IPS-NIHi11 (cell line): ENCODE results near the gene TIMM22.

Experiments
- DNase-seq: peaks from one replicate; pipeline ENCODE4 v3.0.0; 2012; ENCODE audit warnings: mixed read lengths, low spot score

Gene TIMM22

DNA sequence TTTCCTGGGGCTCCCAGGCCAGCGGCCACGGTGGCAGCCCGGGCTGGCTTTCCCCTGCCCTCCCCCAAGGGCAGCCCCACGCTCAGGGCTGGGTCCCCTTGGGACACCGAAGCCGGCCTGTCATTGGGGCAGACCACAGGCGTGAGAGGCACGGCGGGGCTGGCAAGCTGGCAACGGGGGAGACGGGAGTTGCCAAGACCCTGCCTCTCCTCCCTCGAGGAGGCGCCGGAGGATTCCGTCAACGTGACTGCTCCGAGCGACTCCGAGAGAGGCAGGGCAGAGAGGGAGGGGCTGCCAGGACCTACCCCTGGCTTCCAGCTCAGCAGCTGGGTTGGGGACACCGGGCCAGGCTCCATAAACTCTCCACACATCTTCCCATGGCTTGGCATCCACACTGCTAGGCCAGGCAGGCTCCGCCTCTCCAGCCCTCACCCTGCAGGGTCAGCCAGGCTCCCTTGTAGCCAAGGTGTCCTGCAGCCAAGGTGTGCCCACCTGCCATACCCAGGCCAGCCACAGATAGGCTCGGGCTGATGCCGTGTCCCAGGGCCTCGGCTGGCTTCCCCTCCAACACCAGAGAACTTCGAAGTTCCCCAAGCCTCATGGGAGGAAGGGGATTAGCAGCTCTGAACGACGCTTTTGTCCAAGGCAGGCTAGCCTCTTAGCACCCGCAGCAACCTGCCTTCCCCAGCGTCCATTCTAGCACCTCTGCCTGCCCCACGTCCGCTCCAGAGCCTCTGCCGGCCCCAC lies 25.5 kb downstream of the TIMM22 start:
- no peak for DNase-seq

GRCh38 chr17:1024076-1024475 lies 27.1 kb downstream of the TIMM22 start:
- DNase-seq = no peak

DNA sequence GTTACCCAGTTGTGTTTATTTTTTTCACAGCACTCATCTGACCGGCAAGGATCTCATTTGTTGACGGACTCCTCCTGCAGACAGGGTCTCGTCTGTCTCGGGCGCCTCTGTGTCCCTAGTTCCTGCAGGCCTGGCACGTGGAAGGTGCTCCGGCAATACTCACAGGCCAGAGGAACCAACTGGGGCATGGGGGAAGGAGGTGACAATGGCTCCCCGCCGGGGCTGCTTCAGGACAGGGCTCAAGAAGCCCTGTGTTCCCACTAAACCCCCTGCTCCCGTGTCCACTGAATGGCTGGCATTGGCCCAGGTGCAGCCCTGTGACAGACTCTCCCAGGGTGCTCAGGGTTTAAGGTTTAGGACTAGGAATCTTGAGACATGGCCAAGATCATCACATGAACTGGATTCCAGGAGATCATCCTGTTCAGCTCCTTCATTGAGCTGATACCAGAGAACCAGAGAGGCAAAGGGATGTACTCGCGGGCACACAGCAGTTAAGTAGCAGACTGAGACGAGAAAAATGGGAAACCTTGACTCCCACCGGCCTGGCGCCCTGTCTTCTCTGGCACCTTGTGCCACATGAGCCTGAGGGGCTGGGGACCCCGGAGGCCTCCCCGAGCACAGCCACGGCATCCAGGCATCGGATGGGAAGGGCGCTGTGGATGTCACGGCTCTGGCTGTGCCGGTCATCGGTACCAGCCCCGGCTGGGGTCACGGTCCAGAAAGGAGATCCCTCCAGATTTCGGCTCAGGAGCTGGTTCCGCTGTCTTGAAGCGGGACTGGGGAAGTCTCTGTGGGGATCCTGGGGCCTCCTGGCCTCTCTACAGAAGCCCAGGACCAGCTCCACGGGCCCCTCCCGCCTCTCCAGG lies 29.0 kb downstream of the TIMM22 start:
- no peak for DNase-seq

- no peak for DNase-seq
Measured at GRCh38 chr17:1026599-1026975, 29.7 kb downstream of the TIMM22 start.

DNA sequence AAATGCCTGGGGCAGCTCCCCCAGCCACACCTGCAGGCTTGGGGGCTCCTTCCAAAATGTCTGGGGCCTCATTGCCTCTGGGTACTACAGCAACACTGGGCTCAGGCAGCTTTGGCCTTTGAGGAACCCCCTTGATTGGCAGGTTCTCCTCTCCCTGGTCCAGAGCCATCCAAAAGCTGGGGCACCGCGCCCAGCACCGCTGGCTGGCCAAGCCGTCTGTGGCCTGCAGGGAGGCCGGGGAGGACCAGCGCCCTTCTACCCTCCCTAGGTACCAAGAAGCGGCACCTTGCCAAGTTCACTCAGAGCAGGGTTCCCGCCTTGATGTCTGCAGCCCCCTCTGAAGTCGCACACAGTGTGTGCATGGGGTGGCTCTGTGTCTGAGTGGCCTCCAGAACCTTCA lies 30.1 kb downstream of the TIMM22 start:
- DNase-seq = no peak

GRCh38 chr17:1029196-1029921 lies 32.4 kb downstream of the TIMM22 start:
- no peak for DNase-seq

DNA sequence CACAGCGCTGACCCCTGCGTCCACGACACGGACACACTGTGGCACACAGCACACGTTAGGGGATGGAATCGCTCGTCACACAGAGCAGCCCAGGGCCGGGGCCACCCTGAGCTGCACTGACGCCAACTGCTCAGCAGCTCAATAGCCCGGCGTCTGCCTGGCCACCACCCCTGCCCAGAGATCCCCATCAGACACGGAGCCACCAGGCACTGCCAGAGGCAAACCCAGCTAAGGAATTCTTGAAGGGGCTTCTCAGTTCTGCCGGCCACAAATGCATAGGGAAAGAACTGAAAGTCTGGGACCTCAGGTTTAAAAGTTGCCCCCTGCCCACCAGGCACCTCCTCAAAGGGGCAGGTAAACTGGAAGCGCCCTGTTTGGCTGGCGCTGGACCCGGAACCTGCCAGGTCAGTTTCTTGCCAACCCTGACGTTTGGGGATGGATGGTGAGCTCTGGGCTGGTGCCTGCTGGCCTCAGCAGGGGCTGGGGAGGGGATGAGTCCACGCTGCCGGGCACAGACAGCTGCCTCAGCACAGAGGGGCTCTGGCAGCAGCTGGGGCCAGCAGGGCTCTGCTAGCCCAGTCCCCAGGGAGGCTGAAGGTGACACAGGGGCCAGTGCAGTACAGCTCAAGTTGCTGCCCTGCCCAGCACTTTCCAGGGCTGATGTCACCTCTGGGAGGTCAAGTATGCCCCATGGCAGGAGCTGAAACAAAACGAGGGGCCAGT lies 33.2 kb downstream of the TIMM22 start:
- no peak for DNase-seq

DNA sequence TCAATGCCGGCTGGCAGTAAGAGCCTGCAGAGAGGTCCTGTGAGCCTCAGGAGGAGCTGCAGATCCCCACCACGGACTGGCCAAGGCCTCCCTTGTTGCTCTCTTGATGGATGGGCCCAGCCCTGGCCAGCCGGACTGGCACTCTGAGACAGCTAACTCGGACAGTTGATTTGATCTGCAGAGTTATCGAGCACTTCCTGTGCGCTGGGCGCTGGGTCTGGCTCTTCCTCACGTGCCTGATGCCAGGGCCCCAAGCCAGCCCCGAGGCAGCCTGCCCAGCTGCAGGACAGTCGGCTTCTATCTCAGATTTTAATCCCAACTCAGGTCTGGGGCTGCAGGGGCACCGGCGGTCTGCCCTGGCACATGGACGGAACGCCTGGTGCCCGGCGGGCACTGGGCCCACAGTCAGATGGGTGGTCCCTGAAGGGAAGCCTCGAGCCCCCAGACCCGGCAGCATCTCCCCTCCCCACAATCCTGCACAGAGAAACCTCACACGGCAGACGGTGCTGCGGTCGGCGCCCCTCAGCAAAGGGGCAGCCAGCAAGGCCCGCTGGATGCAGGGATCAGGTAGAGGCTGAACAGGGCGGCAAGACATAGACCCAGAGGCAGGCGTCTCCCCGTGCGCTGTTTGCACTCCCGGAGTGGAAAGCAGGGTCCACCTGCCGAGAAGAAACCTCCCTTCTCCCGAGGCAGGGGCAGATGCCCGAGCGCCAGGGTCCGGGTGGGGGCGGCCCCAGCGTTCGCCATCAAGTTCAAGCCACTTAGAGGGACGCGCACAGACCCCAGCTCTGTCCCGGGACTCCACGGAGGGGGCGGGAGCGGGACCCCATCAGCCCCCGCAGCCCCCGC lies 34.0 kb downstream of the TIMM22 start:
- no peak for DNase-seq

DNA sequence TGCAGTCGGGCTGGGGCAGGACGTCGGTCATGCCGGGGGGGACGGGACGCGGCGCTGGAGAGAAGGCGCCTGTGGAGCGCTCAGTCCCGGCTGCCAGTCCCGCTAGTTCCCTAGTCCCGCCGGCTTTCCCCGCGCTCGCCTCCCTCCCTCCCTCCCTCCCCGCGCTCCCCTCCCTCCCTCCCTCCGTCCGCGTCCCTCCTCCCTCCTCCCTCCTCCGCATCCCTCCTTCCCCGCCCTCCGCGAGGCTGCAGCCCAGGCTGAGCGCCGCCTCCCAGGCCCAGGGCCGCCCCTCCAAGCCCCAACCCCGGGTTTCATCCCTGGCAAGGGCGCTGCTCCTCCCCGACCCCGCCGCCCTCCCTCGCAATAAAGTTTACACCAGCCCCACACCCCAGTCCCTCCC lies 34.8 kb downstream of the TIMM22 start:
- DNase-seq = peak; percentile 81

DNA sequence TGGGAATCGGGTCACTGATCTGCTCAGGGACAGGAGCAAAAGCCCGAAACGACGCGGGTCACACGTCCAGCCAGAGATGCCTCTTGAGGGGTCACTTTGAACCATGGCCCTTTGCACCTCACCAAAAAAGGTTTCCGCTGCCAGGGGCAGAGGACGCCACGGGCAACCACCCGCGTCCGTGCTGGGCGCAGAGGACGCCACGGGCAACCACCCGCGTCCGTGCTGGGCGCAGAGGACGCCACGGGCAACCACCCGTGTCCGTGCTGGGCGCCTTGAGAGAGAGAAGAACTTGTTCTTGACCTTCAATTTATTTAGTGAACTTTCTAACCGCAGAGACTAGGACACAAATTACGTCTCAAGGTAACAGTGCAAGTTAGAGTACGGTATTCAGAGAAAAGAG lies 35.5 kb downstream of the TIMM22 start:
- DNase-seq = no peak

DNA sequence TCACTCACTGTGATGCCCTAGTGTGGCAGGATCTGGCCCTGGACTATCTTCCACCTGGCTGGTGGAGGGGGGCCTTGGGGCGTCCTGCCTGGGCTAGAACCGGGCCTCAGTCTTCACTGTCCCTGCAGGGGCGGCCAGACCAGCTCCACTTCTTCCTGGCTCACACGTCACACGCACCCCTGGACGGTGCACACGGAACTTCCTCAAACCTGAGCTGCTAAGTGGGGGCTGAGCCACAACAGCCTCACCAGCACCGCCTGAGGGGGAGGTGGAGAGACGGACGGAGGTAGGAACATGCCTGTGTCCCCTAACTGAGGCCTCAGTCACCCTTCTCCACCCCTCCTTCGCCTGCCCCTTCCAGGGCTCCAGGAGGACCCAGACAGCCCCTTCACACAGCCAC lies 36.6 kb downstream of the TIMM22 start:
- DNase-seq = no peak

DNA sequence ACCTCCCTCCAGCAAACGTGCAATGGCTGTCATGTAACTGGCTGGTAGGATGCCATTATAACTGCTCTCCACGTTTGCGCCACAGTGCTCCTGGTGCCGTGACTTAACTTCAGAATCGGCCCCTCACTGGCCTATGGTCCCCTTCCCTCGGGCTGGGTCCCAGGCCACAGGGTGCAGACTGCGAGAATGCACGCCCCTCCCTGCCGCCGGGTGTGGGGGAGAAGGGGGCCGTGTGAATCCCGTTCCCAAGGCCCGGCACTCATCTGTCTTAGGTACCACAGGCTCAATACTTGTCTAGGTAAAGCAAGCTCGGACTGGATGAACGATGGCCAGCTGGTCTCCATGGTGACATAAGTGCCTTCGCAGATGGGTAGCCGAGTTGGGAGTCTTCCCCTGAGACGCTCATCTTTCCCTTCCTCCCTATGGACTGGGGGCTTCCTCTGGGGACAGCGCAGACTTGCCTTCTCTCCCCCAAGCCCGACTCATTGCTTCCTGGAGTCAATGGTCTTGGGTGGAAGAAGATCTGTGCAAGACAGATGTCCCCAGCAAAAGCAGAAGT lies 37.8 kb downstream of the TIMM22 start:
- no peak for DNase-seq

DNA sequence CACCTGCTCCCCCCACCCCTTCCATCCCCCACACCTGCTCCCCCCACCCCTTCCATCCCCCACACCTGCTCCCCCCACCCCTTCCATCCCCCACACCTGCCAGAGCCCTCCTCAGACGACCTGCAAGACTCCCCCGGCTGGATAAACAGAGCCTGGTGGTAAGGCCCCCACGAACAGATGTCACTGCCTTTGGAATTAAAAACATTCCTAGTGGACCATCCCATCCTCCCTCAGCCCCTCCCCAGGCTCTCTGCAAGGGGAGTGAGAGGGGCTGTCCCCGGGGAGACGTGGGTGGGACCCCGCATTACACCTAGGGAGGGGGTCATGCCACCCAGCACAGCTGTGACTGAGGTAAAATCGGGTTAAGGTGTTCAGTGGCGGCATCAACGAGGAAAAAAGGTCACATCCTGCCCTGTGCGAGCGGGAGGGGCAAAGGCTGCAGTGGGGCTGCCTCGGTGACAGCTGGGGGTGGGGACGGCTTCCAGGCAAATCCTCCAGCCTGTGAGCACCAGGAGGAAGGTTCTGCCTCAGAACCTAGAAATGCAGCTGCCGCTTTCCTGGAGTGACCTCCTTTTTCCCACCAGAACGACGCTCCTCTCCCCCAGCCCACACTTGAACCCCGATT lies 38.7 kb downstream of the TIMM22 start:
- DNase-seq = no peak

- no peak for DNase-seq
Measured at GRCh38 chr17:1036171-1036844, 39.4 kb downstream of the TIMM22 start.

- DNase-seq = no peak
Measured at GRCh38 chr17:1036845-1037237, 39.9 kb downstream of the TIMM22 start.

- DNase-seq = no peak
Measured at GRCh38 chr17:1037238-1037879, 40.4 kb downstream of the TIMM22 start.

GRCh38 chr17:1038459-1039122 lies 41.7 kb downstream of the TIMM22 start:
- DNase-seq = no peak

- DNase-seq = no peak
Measured at GRCh38 chr17:1039123-1039507, 42.2 kb downstream of the TIMM22 start.
